ENCODE measurements around the gene LAMC2. TPM values are rescaled to one million over a fixed set of nuclear protein-coding genes. Genes with fewer than 3 reads are reported as not detected.

LAMC2 gene
- total RNA-seq, 4 donors from 2014 or later, result 2.4 to 4.2 (median 2.8) TPM

- TF ChIP-seq, protein P1, sequence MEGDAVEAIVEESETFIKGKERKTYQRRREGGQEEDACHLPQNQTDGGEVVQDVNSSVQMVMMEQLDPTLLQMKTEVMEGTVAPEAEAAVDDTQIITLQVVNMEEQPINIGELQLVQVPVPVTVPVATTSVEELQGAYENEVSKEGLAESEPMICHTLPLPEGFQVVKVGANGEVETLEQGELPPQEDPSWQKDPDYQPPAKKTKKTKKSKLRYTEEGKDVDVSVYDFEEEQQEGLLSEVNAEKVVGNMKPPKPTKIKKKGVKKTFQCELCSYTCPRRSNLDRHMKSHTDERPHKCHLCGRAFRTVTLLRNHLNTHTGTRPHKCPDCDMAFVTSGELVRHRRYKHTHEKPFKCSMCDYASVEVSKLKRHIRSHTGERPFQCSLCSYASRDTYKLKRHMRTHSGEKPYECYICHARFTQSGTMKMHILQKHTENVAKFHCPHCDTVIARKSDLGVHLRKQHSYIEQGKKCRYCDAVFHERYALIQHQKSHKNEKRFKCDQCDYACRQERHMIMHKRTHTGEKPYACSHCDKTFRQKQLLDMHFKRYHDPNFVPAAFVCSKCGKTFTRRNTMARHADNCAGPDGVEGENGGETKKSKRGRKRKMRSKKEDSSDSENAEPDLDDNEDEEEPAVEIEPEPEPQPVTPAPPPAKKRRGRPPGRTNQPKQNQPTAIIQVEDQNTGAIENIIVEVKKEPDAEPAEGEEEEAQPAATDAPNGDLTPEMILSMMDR (IDR thresholded peaks at IDR 0.05; ENCODE audit: low read depth), result no peak
Measured at GRCh38 chr1:183218027-183218618, 32.1 kb downstream of the LAMC2 start.

DNA sequence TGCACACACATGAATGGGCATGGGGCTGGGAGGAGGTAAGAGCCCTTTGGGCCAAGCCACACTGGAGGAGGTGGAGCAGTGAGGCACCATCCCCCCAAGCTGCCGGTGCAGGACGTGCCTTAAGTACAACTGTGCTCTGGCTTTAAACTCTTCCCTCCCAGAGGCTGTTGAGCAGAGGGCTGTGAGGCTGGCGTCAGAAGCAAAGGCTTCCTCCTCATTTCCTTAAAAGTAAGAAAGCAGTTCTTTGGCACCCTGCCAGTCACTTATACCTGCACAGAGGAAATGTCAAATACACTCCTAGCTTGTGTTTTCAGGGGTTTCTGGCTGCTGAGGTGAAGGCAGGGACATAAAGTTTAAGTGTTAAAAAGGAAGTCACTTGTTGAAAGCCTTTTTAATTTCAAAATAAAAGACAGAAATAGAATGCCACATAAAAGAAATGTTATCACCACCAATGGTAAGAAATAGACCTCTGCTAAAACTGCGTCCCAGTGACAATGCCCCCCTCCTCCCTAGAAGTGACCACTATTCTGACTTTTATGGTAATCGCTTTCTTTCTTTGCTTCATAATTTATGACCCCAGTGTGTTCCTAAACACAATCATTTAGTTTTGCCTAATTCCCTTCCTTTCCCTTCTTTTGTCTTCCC lies 33.0 kb downstream of the LAMC2 start:
- TF ChIP-seq, protein P1 (IDR thresholded peaks at IDR 0.05; ENCODE audit: low read depth), result no peak

- TF ChIP-seq, protein P1 (IDR thresholded peaks at IDR 0.05; ENCODE audit: low read depth), result no peak
Measured at GRCh38 chr1:183219616-183220009, 33.5 kb downstream of the LAMC2 start.

DNA sequence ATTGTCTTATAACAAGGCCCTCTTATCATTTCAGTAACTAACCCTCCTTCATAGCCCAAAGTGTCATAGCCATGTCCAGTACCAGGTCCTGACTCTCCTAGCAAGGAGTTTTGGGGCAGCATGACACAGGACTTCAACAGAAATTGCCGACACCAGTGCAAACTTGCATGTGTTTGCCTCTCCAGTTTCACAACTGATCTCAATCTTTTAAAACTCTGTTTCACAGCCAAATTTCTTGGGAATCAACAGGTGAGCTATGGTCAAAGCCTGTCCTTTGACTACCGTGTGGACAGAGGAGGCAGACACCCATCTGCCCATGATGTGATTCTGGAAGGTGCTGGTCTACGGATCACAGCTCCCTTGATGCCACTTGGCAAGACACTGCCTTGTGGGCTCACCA lies 36.8 kb downstream of the LAMC2 start:
- TF ChIP-seq, protein P1 (IDR thresholded peaks at IDR 0.05; ENCODE audit: low read depth), result no peak

DNA sequence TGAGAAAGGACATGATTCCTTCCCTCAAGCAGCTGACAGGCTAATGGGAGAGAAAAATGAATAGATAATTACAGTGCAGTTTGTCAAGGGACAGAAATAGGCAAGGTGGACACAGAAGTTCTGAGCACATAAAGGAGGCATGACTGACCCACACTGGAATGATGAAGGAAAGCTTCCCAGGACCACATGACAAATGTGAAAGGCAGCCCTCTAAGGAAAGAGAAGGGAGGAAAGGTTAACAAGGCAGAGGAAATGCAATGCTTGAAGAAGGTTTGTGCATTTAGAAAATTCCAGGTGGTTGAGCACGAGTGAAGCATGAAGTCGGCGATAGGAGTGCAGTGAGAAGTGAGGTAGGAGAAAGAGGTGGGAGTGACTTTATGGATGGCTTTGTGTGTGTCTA lies 37.4 kb downstream of the LAMC2 start:
- TF ChIP-seq, protein P1 (IDR thresholded peaks at IDR 0.05; ENCODE audit: low read depth), result no peak

DNA sequence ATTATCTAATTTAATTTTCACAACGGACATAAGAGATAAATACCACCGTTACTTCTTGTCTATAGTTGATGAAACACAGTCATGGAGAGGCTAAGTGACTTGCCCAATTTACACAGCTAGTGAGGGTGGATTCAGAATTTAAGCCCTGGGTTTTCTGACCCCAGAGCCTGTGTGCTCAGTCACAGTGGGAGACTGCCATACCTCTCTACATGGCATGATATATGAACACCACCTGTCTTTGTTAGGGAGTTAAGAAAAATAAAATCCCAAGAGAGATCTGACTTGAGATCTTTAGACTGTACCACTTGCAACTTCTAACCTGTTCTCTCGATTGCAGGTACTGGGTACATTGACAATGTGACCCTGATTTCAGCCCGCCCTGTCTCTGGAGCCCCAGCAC lies 40.3 kb downstream of the LAMC2 start:
- TF ChIP-seq, protein P1 (IDR thresholded peaks at IDR 0.05; ENCODE audit: low read depth), result no peak

DNA sequence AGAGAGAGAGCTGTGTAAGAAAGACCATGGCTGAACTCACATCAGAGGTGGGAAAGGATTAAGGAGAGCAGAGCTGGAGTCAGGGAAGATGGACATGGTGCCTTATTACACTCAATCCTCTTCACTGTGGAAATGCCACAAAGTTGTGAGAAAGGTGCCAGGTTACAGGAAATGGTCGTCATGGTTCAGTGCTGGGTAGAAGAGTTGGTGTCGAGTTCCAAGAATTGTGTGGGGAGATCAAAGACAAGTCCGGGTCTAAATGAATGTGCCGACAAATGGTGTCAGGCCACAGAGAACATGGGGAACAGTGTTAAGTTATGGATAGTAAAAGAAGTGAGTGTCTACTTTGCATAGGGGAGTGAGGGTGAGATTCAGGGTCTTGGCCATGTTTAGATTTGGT lies 40.9 kb downstream of the LAMC2 start:
- TF ChIP-seq, protein P1 (IDR thresholded peaks at IDR 0.05; ENCODE audit: low read depth), result no peak

Measured in subcutaneous adipose tissue (tissue), 4 donors.